Thyroid gland (tissue), 4 donors: ENCODE measurements around the gene ZNF367. TPM values are rescaled to one million over a fixed set of nuclear protein-coding genes. Genes with fewer than 3 reads are reported as not detected.
A peak's percentile ranks its signal among the peaks of the same experiment; 100 is the strongest.

ENCODE experiments used
- DNase-seq, 2 donors: peaks; one replicate each; pipeline ENCODE4 v3.0.0-alpha.2; 2019
- H3K27ac ChIP-seq, 3 donors: fragments of 200-600 bp; sonication (generic); 1 replicate in 2 of 3; 2 replicates in 1 of 3; pipeline ENCODE4 v1.5.1; 2016 to 2019; ENCODE audit warnings: mild to moderate bottlenecking in 1 of 3, moderate library complexity in 1 of 3
- H3K27me3 ChIP-seq: fragments of 200-600 bp; sonication (generic); one replicate; pipeline ENCODE4 v1.5.1; 2019
- H3K36me3 ChIP-seq, 2 donors: fragments of 200-600 bp; sonication (generic); one replicate each; pipeline ENCODE4 v1.5.1; 2016 to 2019
- H3K4me1 ChIP-seq, 2 donors: fragments of 200-600 bp; sonication (generic); one replicate each; pipeline ENCODE4 v1.5.1; 2017 to 2019
- H3K4me3 ChIP-seq, 3 donors: fragments of 200-600 bp; sonication (generic); replicated peaks in 1 of 3; 1 replicate in 2 of 3; 2 replicates in 1 of 3; pipeline ENCODE4 v1.5.1; 2016; ENCODE audit warnings: mild to moderate bottlenecking in 1 of 3
- H3K9me3 ChIP-seq: fragments of 200-600 bp; sonication (generic); one replicate; pipeline ENCODE4 v1.5.1; 2017
- POLR2A ChIP-seq, 2 donors: fragments of 450-650 bp; IDR thresholded peaks; one replicate each; pipeline ENCODE4 v1.6.1; 2017; ENCODE audit warnings: antibody characterized with exemption in 2 of 2, mild to moderate bottlenecking in 2 of 2, moderate library complexity in 1 of 2
- WGBS, 2 donors: methylation state at CpG; one replicate each; pipeline ENCODE4 v1.1.5; 2017; 5-methylcytosine and 5-hydroxymethylcytosine counted together
- intact Hi-C: fragments of 100-400 bp; cut with DNase I; formaldehyde crosslinking; loops from one replicate; pipeline ENCODE4 v1.15.1; 2023
- total RNA-seq, 4 donors: library from RNA; depleted of rRNA; stranded (reverse); fragments of >200 nt; gene quantifications; one replicate each; pipeline ENCODE4 v1.2.3, GENCODE V29; 2016
- TF ChIP-seq, protein P1 (sequence below), 6 experiments: fragments of 200-600 bp in 3 of 6; fragments of 450-650 bp in 3 of 6; sonication (generic) in 3 of 6; IDR thresholded peaks; one replicate each; pipeline ENCODE4 v1.5.1; 2016 to 2019; ENCODE audit warnings: antibody characterized with exemption in 6 of 6, mild to moderate bottlenecking in 2 of 6, inconsistent platforms in 1 of 6, moderate library complexity in 1 of 6

Gene ZNF367
- total RNA-seq, 4 donors from 2014 or later, result 1.2 to 1.8 (median 1.7) TPM

DNA sequence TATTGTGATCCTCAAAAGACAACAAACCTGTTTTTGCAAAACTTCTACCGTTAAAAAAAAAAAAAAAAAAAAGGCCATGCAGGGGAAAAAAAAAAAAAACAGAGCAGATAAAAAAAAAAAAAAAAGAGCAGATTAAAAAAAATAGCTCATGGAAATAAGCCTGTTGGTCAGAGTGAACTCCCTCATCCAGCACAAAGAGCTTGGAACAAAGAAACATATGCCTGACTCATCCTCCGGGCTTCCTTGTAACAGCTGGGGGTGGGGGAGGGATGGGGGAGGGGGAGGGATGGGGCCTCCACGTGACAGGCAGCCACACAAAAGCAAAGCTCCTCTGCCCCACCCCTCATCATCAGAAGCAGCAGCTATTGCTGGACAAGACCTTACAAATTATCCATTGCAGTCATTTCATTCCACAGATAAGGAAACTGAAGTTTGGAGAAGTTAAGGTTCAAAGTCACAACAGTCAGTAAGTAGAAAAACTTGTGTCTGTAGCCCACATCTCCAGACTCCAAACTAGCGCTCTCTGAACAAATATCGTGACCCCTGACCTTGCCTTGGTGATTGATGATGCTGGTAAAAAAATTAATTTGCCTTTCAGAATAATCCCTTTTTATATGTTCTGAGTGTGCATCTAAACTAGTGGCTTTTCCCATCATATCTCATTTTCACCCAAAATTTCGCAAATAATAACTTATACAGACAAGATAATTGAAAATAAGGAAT lies 73.6 kb downstream of the ZNF367 start:
- intact Hi-C loops, result no loop called here
- DNase-seq, result peak; percentile 25 to 39

DNA sequence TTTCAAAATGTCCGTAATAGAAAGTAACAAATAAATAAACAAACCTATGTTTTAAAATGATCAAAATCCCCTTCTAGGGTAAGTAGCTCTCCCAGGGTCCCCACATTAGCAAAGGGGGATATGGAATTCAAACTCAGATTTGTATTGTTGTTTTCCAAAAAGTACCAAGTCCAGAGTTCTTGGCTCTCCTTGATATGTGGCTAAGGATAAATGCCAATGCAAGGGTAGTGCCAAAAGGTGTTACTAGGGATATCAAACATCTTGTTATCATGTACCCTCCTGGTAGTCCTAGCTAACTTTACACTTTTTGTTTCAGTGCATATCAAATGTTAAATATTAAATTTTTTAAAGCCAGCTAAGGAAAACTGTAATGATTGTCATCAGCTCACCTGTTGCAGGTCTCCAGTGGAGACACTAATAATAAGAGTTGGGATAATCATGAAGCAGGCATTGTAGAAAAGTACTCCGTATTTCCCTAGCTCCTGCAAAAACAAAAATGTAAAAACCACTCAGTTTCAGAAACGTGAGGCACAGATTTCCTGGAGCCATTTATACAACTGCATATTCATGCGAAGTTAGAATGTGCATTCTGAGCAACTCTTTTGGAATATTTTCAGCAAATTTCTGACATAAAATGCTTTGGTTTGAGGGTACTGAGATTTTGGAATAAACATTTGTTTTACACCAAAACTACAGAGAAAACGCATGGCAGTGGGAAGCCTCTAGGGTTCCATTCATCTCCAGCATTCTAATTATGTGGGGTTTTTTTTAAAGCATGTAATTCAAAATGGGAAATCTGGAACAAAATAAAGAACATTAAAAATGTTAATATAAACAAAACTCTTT lies 74.4 kb downstream of the ZNF367 start:
- no peak overlapping the region for H3K27ac ChIP-seq

More for the DNA sequence above, 73.6 kb downstream of the ZNF367 start:
- Histone ChIP-seq H3K27ac (peak overlapping the region in 2 of 3 donors; percentile 7 to 40), H3K4me1 (peaks cover 0 to 11% of the 10 kb centered on the region in 2 donors), H3K4me3 (no peak overlapping the region), H3K9me3 (no peaks in the 10 kb centered on the region), H3K36me3 (no peaks in the 10 kb centered on the region), H3K27me3 (no peaks in the 10 kb centered on the region)
- 45 to 47% methylated on average over 6 of the region's 6 CpGs for WGBS, 2 donors
- TF ChIP-seq, protein P1, sequence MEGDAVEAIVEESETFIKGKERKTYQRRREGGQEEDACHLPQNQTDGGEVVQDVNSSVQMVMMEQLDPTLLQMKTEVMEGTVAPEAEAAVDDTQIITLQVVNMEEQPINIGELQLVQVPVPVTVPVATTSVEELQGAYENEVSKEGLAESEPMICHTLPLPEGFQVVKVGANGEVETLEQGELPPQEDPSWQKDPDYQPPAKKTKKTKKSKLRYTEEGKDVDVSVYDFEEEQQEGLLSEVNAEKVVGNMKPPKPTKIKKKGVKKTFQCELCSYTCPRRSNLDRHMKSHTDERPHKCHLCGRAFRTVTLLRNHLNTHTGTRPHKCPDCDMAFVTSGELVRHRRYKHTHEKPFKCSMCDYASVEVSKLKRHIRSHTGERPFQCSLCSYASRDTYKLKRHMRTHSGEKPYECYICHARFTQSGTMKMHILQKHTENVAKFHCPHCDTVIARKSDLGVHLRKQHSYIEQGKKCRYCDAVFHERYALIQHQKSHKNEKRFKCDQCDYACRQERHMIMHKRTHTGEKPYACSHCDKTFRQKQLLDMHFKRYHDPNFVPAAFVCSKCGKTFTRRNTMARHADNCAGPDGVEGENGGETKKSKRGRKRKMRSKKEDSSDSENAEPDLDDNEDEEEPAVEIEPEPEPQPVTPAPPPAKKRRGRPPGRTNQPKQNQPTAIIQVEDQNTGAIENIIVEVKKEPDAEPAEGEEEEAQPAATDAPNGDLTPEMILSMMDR (IDR thresholded peaks at IDR 0.05), result no peak
- TF ChIP-seq POLR2A (IDR thresholded peaks at IDR 0.05), result no peak

DNA sequence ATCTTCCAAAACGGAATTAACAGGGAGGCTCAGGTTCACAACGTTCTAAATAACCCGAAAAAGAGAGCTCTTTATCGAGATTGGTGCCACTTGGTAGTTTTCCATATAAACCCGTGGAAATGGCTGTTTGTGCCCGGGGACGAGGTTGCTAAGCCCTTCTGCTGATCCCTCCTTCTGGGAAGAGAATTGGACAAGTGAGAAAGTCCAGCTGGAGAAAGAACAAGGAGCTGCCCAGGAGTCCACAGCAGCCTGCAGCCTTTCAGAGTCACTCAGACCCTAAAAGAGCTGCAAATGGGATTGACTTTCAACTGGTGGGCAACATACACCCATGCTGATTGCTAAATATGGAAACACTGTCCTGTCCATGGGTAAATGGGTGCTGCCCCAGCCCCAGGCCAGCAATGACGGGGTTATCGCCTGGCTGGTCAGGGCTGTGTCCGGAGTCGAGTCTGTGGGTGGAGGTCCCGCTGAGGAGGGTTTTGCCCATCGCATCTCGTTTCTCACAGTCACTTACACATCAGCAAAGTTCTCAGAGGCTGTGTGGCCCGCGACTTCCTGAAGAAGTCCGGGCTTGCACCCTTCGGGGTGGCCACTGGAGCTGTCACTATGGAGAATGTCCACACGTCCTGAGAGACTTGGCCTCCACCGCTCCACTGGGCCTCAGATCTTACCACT lies 75.5 kb downstream of the ZNF367 start:
- DNase-seq, result no peak
- Histone ChIP-seq H3K36me3 (no peaks in the 10 kb centered on the region), H3K4me1 (peaks cover 0 to 11% of the 10 kb centered on the region in 2 donors), H3K9me3 (no peaks in the 10 kb centered on the region), H3K4me3 (no peak overlapping the region), H3K27me3 (no peaks in the 10 kb centered on the region), H3K27ac (no peak overlapping the region)
- WGBS, 2 donors, result 92 to 94% methylated on average over 11 to 20 of the region's 20 CpGs
- intact Hi-C loops, result no loop called here
- no peak for TF ChIP-seq POLR2A (IDR thresholded peaks at IDR 0.05)
- TF ChIP-seq, protein P1 (IDR thresholded peaks at IDR 0.05), result no peak

More for the DNA sequence above, 74.4 kb downstream of the ZNF367 start:
- Histone ChIP-seq H3K4me3 (no peak overlapping the region), H3K9me3 (no peaks in the 10 kb centered on the region), H3K36me3 (no peaks in the 10 kb centered on the region), H3K4me1 (peaks cover 0 to 11% of the 10 kb centered on the region in 2 donors), H3K27me3 (no peaks in the 10 kb centered on the region)
- no peak for DNase-seq
- TF ChIP-seq, protein P1 (IDR thresholded peaks at IDR 0.05), result no peak
- no peak for TF ChIP-seq POLR2A (IDR thresholded peaks at IDR 0.05)
- 69 to 81% methylated on average over 5 of the region's 5 CpGs for WGBS, 2 donors
- intact Hi-C loops, result no loop called here

DNA sequence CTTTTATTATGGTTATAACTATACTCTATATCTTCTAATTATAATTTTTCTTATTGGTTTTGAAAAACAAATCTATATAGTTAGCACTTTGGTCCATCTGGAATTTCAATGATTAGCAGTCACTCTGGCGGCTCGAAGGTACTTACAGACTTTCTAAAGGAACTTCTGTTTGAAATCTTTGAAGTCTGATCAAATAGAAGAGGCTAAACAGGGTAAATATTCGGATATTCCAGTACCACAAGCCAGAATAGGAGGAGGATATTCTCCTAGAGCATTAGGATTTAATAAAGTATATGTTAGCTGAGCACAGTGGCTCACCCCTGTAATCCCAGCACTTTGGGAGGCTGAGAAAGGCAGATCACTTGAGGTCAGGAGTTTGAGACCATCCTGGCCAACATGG lies 77.5 kb downstream of the ZNF367 start:
- no peak for DNase-seq
- Histone ChIP-seq H3K27ac (no peak overlapping the region), H3K9me3 (no peaks in the 10 kb centered on the region), H3K27me3 (no peaks in the 10 kb centered on the region), H3K36me3 (no peaks in the 10 kb centered on the region), H3K4me1 (peaks cover 0 to 11% of the 10 kb centered on the region in 2 donors), H3K4me3 (no peak overlapping the region)
- intact Hi-C loops, result no loop called here
- TF ChIP-seq, protein P1 (IDR thresholded peaks at IDR 0.05), result no peak
- TF ChIP-seq POLR2A (IDR thresholded peaks at IDR 0.05), result no peak
- WGBS, 2 donors, result 97 to 98% methylated on average over 3 of the region's 3 CpGs
